ENCODE measurements around the gene WFDC1. TPM values are rescaled to one million over a fixed set of nuclear protein-coding genes. Genes with fewer than 3 reads are reported as not detected.

The WFDC1 gene
- total RNA-seq, 2 donors from 2014 or later, result 0.15 TPM; not detected in 1

DNA sequence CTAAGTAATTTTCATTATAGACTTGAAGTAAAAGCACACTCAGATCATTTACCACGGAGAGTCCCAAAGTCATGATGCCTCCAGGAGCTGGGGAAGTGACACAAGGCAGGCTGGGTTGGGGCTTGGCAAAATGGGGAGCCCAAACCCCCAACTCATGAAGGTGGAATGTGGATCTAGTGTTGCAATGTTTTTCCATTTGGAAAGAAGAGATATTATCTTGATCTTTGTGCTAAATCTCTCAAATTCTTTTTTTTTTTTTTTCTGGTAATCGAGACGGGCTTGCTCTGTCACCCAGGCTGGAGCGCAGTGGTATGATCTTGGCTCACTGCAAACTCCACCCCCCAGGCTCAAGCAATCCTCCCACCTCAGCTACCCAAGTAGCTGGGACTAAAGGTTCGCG, 47.3 kb upstream of the WFDC1 start:
- Histone ChIP-seq H3K9ac (ENCODE audit: extremely low read depth, low read length, poor library complexity, severe bottlenecking) (no peak overlapping the region), H3K27me3 (ENCODE audit: control insufficient read depth, insufficient read depth, low read length, poor library complexity, severe bottlenecking) (no peaks in the 10 kb centered on the region), H3K36me3 (ENCODE audit: control insufficient read depth, insufficient read depth, low read length) (no peaks in the 10 kb centered on the region), H3K9me3 (ENCODE audit: control insufficient read depth, low read length) (no peaks in the 10 kb centered on the region), H3K4me3 (ENCODE audit: low read length) (no peak overlapping the region), H3K4me1 (ENCODE audit: control insufficient read depth, insufficient read depth, low read length) (no peaks in the 10 kb centered on the region), H3K27ac (ENCODE audit: low read depth, low read length) (no peak overlapping the region)
- H3K36me3 Mint-ChIP-seq (ENCODE audit: low read depth), result no peaks in the 10 kb centered on the region
- H3K9me3 Mint-ChIP-seq, result peaks cover 6% of the 10 kb centered on the region
- H3K4me3 Mint-ChIP-seq, result no peak overlapping the region
- 87 to 100% methylated on average over 2 to 6 of the region's 6 CpGs for WGBS, 2 experiments (ENCODE audit: insufficient coverage in 1 of 2, insufficient read length in 1 of 2)
- TF ChIP-seq, protein P1, sequence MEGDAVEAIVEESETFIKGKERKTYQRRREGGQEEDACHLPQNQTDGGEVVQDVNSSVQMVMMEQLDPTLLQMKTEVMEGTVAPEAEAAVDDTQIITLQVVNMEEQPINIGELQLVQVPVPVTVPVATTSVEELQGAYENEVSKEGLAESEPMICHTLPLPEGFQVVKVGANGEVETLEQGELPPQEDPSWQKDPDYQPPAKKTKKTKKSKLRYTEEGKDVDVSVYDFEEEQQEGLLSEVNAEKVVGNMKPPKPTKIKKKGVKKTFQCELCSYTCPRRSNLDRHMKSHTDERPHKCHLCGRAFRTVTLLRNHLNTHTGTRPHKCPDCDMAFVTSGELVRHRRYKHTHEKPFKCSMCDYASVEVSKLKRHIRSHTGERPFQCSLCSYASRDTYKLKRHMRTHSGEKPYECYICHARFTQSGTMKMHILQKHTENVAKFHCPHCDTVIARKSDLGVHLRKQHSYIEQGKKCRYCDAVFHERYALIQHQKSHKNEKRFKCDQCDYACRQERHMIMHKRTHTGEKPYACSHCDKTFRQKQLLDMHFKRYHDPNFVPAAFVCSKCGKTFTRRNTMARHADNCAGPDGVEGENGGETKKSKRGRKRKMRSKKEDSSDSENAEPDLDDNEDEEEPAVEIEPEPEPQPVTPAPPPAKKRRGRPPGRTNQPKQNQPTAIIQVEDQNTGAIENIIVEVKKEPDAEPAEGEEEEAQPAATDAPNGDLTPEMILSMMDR (conservative IDR thresholded peaks at IDR 0.05), result no peak
- DNase-seq, result no peak
- peaks cover 2% of the 10 kb centered on the region for H3K4me1 Mint-ChIP-seq
- no peak overlapping the region for H3K27ac Mint-ChIP-seq
- H3K27me3 Mint-ChIP-seq (ENCODE audit: insufficient read depth), result peaks cover 12% of the 10 kb centered on the region

DNA sequence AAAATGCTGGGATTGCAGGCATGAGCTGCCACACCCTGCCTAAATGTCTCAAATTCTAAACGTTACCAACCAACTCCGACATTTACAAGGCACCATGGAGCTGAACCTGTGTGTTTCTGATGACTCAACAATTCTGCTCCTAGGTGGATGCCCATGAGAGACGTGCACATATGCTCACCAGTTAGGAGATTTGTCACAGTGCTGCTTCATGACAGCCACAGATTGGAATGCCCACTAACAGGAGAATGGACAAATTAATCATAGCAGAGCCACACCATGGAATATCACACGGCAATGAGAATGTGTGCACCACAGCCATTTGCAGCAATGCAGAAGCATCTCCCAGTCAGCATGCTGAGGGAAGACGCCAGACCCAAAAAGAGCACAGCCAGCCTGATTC, 46.8 kb upstream of the WFDC1 start:
- WGBS, 2 experiments (ENCODE audit: insufficient coverage in 1 of 2, insufficient read length in 1 of 2), result 88 to 91% methylated on average over 5 of the region's 5 CpGs
- H3K9me3 Mint-ChIP-seq, result peaks cover 6% of the 10 kb centered on the region
- no peaks in the 10 kb centered on the region for H3K9me3 ChIP-seq (ENCODE audit: control insufficient read depth, low read length)
- H3K27me3 ChIP-seq (ENCODE audit: control insufficient read depth, insufficient read depth, low read length, poor library complexity, severe bottlenecking), result no peaks in the 10 kb centered on the region
- no peak overlapping the region for H3K4me3 Mint-ChIP-seq
- peaks cover 2% of the 10 kb centered on the region for H3K4me1 Mint-ChIP-seq
- DNase-seq, result no peak
- no peaks in the 10 kb centered on the region for H3K4me1 ChIP-seq (ENCODE audit: control insufficient read depth, insufficient read depth, low read length)
- H3K36me3 Mint-ChIP-seq (ENCODE audit: low read depth), result no peaks in the 10 kb centered on the region
- H3K27ac Mint-ChIP-seq, result no peak overlapping the region
- no peak overlapping the region for H3K9ac ChIP-seq (ENCODE audit: extremely low read depth, low read length, poor library complexity, severe bottlenecking)
- no peaks in the 10 kb centered on the region for H3K36me3 ChIP-seq (ENCODE audit: control insufficient read depth, insufficient read depth, low read length)
- peaks cover 12% of the 10 kb centered on the region for H3K27me3 Mint-ChIP-seq (ENCODE audit: insufficient read depth)
- no peak overlapping the region for H3K27ac ChIP-seq (ENCODE audit: low read depth, low read length)
- no peak overlapping the region for H3K4me3 ChIP-seq (ENCODE audit: low read length)
- TF ChIP-seq, protein P1 (conservative IDR thresholded peaks at IDR 0.05), result no peak

DNA sequence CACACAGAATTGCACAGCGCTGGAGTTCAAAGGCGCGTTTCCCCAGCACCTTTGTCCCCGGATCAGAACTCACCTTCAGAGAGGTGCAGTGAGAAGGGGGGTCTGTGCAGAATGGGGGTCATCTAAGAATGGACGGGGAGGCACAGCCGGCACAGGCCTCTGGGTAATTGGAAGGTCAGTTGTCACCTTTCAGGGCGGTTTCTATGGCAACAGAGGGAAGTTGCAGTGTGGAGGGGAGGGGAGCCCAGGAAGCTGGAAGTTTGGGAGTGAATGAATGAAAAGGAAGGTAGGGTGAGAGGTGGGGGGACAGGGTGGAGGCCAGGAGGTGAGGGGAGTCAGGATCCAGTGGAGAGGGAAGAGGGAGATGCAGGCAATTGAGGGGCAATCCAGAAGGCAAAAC, 42.5 kb upstream of the WFDC1 start:
- Histone ChIP-seq H3K36me3 (ENCODE audit: control insufficient read depth, insufficient read depth, low read length) (no peaks in the 10 kb centered on the region), H3K27me3 (ENCODE audit: control insufficient read depth, insufficient read depth, low read length, poor library complexity, severe bottlenecking) (peaks cover 2% of the 10 kb centered on the region), H3K4me3 (ENCODE audit: low read length) (no peak overlapping the region), H3K9me3 (ENCODE audit: control insufficient read depth, low read length) (no peaks in the 10 kb centered on the region), H3K9ac (ENCODE audit: extremely low read depth, low read length, poor library complexity, severe bottlenecking) (no peak overlapping the region), H3K4me1 (ENCODE audit: control insufficient read depth, insufficient read depth, low read length) (no peaks in the 10 kb centered on the region), H3K27ac (ENCODE audit: low read depth, low read length) (no peak overlapping the region)
- peaks cover 25% of the 10 kb centered on the region for H3K27me3 Mint-ChIP-seq (ENCODE audit: insufficient read depth)
- TF ChIP-seq, protein P1 (conservative IDR thresholded peaks at IDR 0.05), result no peak
- no peak for DNase-seq
- H3K27ac Mint-ChIP-seq, result no peak overlapping the region
- no peaks in the 10 kb centered on the region for H3K36me3 Mint-ChIP-seq (ENCODE audit: low read depth)
- no peak overlapping the region for H3K4me3 Mint-ChIP-seq
- peaks cover 4% of the 10 kb centered on the region for H3K9me3 Mint-ChIP-seq
- no peaks in the 10 kb centered on the region for H3K4me1 Mint-ChIP-seq
- WGBS, 2 experiments (ENCODE audit: insufficient coverage in 1 of 2, insufficient read length in 1 of 2), result 69 to 100% methylated on average over 2 to 7 of the region's 7 CpGs

All from endodermal cell (in vitro differentiated cells).